Globus pallidus (tissue), 1 donor: Measurements from ENCODE around the gene FOSL2.

ENCODE experiments used
- DNase-seq: peaks from one replicate; pipeline ENCODE4 v3.0.0-alpha.2; 2015; ENCODE audit warnings: low spot score

The FOSL2 gene

DNA sequence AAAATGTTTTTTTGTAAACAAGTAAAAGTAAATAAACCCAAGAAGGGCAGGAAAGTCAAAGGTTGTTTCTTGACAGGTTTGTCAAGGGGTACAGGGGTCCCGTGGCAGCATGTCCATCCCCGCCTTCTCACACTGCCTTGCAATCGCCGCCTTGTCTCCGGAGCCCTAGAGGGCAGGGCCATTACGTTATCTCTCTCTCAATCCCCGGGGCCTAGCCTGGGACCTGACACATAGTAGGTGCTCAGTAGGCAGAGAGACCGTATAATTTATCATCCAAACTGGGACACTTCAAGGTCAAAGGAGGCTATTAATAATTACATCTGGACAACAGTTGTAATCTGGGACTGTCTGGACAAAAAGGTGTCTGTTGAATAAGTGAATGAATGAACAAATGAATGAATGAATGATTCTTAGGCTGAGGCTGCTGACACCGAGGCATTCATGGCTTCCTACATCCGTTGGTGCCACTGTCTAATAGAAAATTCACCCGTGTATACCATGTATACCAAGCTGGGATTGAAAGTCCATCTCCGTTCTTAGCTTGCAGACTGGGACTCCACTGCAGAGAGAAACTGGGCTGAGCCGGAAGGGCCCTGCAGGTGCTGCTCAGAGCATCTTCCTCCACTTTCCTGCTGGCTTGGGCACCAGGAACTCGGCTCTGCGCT is 58.4 kb downstream of the FOSL2 start:
- DNase-seq = no peak

DNA sequence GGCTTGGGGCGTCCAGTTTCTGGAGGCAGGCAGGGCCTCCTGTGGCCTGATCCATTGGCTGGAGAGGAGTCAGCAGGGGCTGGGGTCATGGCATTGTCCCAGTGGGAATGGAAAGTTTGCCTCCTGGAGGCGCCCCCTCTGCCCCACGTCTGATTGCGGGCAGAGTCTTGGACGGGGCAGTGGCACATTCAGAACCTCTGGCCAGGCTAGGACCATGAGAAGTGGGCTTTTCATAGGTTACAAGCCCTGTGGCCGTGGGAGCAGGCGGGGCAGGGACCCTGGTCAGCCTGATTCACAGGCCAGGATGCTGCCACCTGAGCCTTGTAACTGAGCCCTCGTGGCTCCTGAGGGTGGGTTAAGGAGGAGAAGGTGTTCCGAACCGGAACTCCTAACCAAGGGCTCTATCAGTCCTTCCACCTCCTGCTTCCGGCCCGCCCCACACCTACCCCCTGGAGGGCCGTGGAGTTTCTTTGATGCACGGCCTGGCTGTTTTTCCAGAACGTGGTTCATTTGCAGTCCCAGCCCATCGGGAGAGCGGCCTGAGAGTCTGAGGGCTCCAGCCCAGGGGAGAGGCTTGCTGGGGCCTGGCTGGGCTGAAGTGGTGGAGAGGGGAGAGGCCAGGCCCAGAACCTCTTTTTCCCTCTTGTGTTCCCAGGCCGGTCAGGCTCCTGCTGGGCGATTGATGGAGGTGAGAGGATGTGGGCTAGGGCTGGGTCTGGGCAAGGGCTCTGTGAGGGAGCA is 59.3 kb downstream of the FOSL2 start:
- no peak for DNase-seq

DNA sequence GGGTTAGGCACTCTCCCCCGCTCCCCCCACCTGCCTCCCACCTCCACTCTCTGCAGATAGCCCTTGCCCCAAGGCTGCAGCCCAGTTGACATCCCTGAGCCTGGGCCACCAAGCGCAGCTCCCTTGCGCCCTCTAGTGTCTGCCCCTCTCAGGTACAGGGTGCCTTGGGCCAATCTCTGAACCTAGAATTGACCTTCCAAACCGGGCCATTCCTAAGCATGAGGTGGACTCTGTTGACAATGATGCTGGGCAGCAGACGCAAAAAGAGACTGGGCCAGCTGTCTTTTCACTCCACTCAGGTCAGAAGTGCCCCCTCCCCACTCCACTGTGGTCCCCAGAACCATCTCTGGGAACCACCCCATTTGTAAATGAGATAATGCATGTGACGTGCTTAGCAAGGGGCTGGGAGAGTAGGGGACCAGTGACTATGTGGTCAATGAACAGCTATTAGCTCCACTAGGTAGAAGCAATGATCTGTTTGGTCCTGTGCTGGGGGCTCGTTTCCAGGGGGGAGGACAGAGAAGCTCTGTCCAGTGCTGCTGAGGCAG is 60.0 kb downstream of the FOSL2 start:
- peak; percentile 17 for DNase-seq

DNA sequence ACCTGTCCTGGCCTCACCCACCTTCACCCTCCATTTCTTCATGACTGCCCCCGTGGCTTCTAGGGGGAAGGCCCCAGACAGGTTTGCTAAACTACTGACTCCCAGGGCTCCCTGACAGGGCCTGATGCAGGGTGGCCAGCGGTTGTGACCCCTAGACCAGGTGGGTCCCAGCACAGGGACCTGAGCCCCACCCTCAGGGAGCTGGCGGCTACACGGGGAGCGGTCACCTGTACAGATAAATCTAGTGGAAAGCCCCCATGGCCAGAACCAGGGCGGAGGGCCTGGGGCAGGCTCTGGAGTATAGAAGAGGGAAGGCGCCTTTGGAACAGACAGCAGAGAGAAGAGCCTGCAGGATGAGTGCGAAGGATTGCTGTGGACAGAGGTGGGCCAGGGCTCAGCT is 60.7 kb downstream of the FOSL2 start:
- no peak for DNase-seq

DNA sequence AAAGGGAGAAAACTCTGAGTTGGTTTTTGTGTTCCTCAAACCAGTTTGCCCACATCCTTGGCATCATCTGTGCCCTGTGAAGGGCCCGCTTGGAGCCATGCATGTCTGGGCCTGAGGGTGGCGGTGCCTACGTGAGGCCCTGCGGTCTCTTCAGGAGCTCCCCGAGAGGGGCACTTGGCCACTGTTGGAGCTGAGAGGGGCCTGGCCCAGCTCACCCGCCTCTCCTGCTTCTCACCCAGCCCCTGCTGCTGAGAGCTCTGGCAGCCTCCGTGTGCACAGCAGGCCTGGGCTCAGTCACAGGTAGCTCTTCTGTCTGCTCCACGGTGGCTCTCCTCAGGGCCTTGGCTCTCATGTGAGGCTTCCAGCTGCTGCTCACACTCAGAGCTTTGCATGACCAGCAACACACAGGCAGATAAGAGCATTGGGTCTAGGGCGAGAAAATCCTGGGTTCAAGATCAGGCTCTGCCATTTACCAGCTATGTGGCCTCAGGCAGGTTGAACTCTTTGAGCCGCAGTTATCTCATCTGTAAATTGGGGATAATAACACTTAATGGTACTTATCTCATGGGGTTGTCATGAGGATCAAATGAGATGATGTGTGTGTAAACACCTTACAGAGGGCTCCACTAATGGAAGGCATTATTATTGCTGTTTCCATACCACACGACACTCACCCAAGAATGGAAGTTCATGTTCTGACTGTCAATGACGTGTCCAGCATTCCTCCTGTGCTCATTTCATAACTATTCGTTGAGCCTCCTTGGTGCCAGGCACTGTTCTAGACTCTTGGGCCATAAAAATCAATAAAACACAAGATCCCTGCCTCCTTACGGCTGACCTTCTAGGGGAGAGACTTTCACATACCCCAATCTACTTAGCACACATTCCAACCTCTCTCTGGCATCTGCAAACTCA is 61.6 kb downstream of the FOSL2 start:
- no peak for DNase-seq

DNA sequence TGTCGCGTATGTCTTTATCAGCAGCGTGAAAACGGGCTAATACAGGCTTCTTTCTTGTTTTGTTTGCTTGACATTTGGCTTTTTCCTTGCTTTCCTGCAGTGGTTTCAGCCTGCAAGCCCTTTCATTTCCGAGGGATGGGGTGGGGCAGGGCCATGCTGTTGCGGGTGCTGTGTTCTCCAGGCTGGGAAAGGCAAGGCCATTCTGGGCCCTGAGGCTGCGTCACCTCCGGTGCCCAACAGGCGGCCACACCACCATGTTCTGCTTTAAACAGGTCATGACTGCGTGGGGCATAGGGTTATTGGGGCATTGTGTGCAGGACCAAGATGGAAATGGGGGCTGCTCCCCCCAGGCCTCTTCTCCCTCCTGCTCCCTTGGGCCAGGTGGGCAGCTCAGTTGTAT is 64.6 kb downstream of the FOSL2 start:
- DNase-seq = no peak

DNA sequence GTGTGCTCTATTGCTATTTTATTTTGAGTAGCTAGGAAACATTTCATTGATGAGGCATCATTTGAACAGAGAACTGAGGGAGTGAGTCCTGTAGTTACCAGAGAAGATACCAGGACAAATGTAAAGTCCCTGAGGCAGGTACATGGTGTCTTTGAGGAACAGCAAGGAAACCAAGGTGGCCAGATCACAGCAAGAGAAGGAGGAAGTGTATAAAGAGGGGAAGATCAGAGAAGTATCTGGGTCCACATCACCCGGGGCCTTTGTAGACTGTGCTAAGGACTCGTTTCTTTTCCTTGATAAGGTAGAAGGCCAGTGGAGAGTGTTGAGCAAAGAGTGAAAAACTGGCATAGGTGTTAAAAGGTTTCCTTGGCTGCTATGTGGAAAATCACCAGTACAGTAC is 68.4 kb downstream of the FOSL2 start:
- DNase-seq = no peak

DNA sequence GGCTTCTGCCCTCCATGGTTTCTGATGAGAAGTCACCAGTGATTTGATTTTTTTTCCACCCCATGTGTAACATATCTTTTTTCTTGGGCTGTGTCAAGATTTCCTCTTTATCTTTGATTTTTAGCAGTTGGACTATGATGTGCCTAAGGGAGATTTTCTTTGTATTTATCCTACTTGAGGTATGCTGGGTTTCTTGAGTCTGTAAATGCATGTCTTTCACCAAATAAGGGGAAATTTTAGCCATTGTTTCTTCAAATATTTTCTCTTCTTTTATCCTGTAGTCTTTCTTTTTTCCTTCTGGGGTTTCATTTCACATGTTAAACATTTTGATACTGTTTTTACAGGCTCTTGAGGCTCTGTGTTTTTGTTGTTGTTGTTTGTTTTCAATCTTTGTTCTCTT is 69.5 kb downstream of the FOSL2 start:
- DNase-seq = no peak

DNA sequence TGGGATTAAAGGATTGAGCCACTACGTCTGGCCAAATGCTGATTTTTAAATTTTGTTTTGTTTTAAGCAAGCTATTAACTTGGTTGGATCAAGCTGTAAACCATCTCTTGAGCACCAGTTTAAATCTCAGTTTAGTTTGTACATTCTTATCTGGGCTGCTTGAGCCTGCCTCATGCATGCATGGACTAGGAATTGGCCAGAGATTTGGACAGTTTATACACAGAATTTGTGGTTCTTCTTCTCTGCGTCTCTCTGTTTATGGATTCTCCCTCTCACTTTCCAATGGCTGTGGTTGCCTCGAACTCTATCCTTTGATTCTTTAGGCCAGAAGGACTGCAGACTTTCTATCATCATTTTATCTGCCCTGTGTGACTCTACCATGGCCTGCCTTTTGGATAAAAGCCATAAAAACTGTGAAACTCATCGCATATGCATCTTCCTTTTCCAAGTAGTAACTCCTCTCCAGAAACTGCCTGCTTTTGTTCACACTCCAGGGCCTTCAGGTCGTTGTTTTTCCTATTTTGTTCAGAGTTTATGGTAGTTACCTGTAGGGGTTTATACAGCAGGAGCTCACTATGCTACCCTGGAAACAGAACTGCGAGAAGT is 70.7 kb downstream of the FOSL2 start:
- DNase-seq = no peak

DNA sequence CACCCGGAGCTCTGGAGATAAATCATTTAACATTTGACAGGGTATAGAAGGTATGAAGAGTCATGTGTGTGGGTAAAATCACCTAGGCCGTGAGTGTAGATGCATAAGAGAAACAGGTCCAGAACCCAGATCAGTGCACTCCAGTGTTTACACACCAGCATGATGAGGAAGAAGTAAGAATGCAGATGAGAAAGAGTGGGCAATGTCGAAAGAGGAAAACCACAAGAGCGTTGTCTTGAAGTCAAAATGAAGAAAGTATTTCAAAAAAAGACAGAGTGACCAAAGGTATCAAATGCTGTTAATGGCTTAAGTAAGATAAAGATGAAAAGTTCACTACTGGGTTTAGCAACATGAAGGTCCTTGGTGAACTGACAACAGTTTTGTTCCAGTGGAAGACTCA is 71.2 kb downstream of the FOSL2 start:
- DNase-seq = no peak

DNA sequence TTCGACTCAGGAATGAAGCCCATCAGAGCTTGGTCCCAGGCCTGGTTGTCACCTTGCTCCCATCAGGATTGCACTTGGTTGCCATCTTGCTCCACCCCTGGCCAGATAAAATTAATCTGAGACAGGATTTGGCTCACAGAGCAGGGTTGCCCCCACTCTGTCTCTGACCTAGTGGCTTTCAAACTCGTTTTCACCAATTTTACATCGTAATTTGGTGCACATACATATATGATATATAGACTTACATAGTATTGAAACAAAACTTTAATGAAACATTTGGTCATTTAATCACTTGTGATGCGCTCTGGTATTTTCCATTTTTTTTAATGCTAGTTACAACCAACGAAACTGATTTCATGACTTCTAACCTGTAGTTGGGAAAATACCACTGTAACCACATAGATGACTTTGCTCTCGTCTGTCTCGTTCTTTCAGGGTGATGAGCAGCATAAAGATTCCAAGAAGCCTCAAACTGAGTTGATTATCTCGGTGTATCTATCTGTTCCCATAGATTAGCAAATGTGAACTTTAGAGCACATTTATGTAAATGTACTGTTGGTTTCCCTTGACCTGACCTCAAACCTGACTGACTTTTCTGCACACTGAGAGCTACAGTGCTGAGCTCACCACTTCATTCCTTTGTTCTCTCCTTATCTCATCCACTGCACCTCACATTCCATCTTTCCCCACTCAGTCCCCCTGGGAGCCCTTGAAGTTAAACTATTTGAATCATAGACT is 72.7 kb downstream of the FOSL2 start:
- DNase-seq = no peak
